ENCODE results near the gene IDE. TPM values are rescaled to one million over a fixed set of nuclear protein-coding genes. Genes with fewer than 3 reads are reported as not detected.
"Not testable (repeated sequence)": the region's sequence is repeated elsewhere in the genome, so short reads cannot be mapped to it uniquely, and the experiment has no call there.

The IDE gene
- total RNA-seq, 2 experiments from 2014 or later: 15.2 to 17.8 TPM

GRCh38 chr10:92405419-92405924 lies 168.4 kb downstream of the IDE start:
- H3K27me3 ChIP-seq (ENCODE audit: control insufficient read depth in 1 of 2, insufficient read depth in 2 of 2, low read length in 2 of 2): peaks cover 0 to 3% of the 10 kb centered on the region in 2 experiments
- CTCF ChIA-PET: no interaction called here
- no peak overlapping the region for H3K27ac ChIP-seq (ENCODE audit: low read depth in 1 of 2, low read length in 2 of 2)
- Mint-ChIP-seq H3K9me3 (no peaks in the 10 kb centered on the region), H3K4me1 (ENCODE audit: low read depth) (no peaks in the 10 kb centered on the region), H3K36me3 (ENCODE audit: low read depth) (no peaks in the 10 kb centered on the region), H3K4me3 (no peak overlapping the region), H3K27me3 (no peaks in the 10 kb centered on the region), H3K27ac (no peak overlapping the region)
- no peaks in the 10 kb centered on the region for H3K4me1 ChIP-seq (ENCODE audit: insufficient read depth, low read length)
- no peaks in the 10 kb centered on the region for H3K9me3 ChIP-seq (ENCODE audit: control insufficient read depth in 1 of 2, insufficient read depth in 1 of 2, low read length in 2 of 2)
- TF ChIP-seq CTCF (IDR thresholded peaks at IDR 0.05): no peak
- POLR2A ChIA-PET: no interaction called here
- no peaks in the 10 kb centered on the region for H3K36me3 ChIP-seq (ENCODE audit: insufficient read depth, low read length)
- intact Hi-C loops (cut with DNase I, micrococcal nuclease): no loop called here
- DNase-seq (no peak), ATAC-seq (ENCODE audit: poor library complexity) (no peak)
- no peak overlapping the region for H3K4me3 ChIP-seq (ENCODE audit: low read length)

DNA sequence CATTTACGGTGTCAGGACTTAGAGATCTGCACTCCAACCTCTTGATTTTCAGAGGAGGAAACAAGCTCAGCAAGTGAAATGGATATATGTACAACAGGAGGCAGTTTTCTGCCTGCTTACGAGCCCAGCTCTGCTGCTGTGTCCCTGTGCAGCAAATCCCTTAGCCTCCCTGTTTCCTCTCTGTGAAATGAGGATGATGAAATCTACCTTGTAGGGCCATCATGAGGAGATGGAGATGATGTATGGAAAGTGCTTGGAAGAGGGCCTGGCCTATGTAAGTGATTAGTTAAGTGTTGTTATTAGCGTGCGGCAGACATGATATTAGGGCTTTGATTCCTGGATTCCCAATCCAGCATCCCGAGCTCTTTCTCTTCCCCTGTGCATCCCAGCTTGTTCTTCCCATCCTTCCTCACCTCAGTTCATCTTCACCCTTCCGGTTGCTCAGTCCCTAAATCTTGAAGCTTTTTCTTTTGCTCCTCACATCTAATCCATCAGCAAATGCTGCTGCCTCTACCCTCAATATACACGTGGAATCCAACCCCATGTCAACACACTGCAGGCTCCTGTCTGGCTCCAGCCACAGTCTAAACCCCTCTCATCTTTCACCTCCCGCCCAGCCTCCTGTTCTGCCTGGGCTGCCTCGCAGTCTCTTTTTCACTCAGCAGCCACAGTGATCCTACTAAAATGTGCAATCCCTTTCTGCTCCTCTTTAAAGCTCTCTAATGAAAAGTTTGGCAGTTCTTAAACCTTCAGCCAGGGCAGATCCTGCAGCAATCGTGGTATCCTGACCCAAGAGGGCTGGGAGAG lies 169.1 kb downstream of the IDE start:
- H3K36me3 ChIP-seq (ENCODE audit: insufficient read depth, low read length): no peaks in the 10 kb centered on the region
- DNase-seq (no peak), ATAC-seq (ENCODE audit: poor library complexity) (no peak)
- H3K27me3 ChIP-seq (ENCODE audit: control insufficient read depth in 1 of 2, insufficient read depth in 2 of 2, low read length in 2 of 2): peaks cover 0 to 3% of the 10 kb centered on the region in 2 experiments
- no peak for TF ChIP-seq CTCF (IDR thresholded peaks at IDR 0.05)
- Mint-ChIP-seq H3K27ac (no peak overlapping the region), H3K27me3 (no peaks in the 10 kb centered on the region), H3K9me3 (no peaks in the 10 kb centered on the region), H3K4me1 (ENCODE audit: low read depth) (no peaks in the 10 kb centered on the region), H3K4me3 (no peak overlapping the region), H3K36me3 (ENCODE audit: low read depth) (no peaks in the 10 kb centered on the region)
- intact Hi-C loops (cut with DNase I, micrococcal nuclease): no loop called here
- POLR2A ChIA-PET: no interaction called here
- no peaks in the 10 kb centered on the region for H3K4me1 ChIP-seq (ENCODE audit: insufficient read depth, low read length)
- no peak overlapping the region for H3K27ac ChIP-seq (ENCODE audit: low read depth in 1 of 2, low read length in 2 of 2)
- CTCF ChIA-PET: no interaction called here
- H3K9me3 ChIP-seq (ENCODE audit: control insufficient read depth in 1 of 2, insufficient read depth in 1 of 2, low read length in 2 of 2): peaks cover 0 to 1% of the 10 kb centered on the region in 2 experiments
- H3K4me3 ChIP-seq (ENCODE audit: low read length): no peak overlapping the region

DNA sequence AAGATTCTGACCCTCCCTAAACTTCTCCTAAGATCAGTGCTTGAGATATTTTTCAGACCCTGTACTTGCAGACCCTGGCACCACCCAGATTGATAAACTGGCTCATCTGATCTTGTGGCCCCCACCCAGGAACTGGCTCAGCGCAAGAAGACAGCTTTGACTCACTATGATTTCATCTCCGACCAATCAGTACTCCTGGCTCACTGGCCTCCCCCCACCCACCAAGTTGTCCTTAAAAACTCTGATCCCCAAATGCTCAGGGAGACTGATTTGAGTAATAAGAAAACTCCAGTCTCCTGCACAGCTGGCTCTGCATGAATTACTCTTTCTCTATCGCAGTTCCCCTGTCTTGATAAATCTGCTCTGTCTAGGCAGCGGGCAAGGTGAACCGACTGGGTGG lies 171.7 kb downstream of the IDE start:
- DNase-seq; H3K4me1 ChIP-seq (ENCODE audit: insufficient read depth, low read length); H3K27me3 Mint-ChIP-seq; H3K4me3 Mint-ChIP-seq; H3K27me3 ChIP-seq (ENCODE audit: control insufficient read depth in 1 of 2, insufficient read depth in 2 of 2, low read length in 2 of 2); H3K4me1 Mint-ChIP-seq (ENCODE audit: low read depth); H3K4me3 ChIP-seq (ENCODE audit: low read length); ATAC-seq (ENCODE audit: poor library complexity); H3K36me3 Mint-ChIP-seq (ENCODE audit: low read depth); H3K36me3 ChIP-seq (ENCODE audit: insufficient read depth, low read length); H3K27ac ChIP-seq (ENCODE audit: low read depth in 1 of 2, low read length in 2 of 2); POLR2A ChIA-PET; H3K9me3 Mint-ChIP-seq; intact Hi-C loops (cut with DNase I, micrococcal nuclease); CTCF ChIA-PET; H3K27ac Mint-ChIP-seq: not testable (repeated sequence)
- peaks cover 0 to 13% of the 10 kb centered on the region in 2 experiments for H3K9me3 ChIP-seq (ENCODE audit: control insufficient read depth in 1 of 2, insufficient read depth in 1 of 2, low read length in 2 of 2)

Other genes with a start within 250 kb of the IDE start
- under 1 TPM; 0.38 to 0.47 TPM for gene KIF11, start 19.0 kb upstream of the IDE start, total RNA-seq
- 1 to 10 TPM in 1 of 2 experiments, under 1 TPM in 1; 0.96 to 1.0 TPM for gene HHEX, start 115.9 kb upstream of the IDE start, total RNA-seq